Thymus (tissue), 11 donors: ENCODE measurements around the gene GASK1B. TPM values are rescaled to one million over a fixed set of nuclear protein-coding genes. Genes with fewer than 3 reads are reported as not detected.

Source experiments
- DNase-seq, 9 donors: peaks; one replicate each; pipeline ENCODE4 v3.0.0-alpha.2; 2013; ENCODE audit warnings: low spot score in 9 of 9, low read depth in 6 of 9, missing footprints in 1 of 9
- H3K27ac ChIP-seq, 2 donors: one replicate each; pipeline ENCODE4 v1.5.1; 2013; ENCODE audit warnings: control low read depth in 1 of 2, low read depth in 1 of 2, low read length in 1 of 2, mild to moderate bottlenecking in 1 of 2, moderate library complexity in 1 of 2
- H3K27me3 ChIP-seq, 2 donors: one replicate each; pipeline ENCODE4 v1.5.1; 2013; ENCODE audit warnings: low read length in 1 of 2; ENCODE audit not compliant: control insufficient read depth in 2 of 2, insufficient read depth in 1 of 2
- H3K36me3 ChIP-seq, 2 donors: one replicate each; pipeline ENCODE4 v1.5.1; 2013; ENCODE audit warnings: low read length in 1 of 2, mild to moderate bottlenecking in 1 of 2, moderate library complexity in 1 of 2; ENCODE audit not compliant: control insufficient read depth in 2 of 2, insufficient read depth in 2 of 2
- H3K4me1 ChIP-seq, 2 donors: one replicate each; pipeline ENCODE4 v1.5.1; 2013; ENCODE audit warnings: low read length in 2 of 2; ENCODE audit not compliant: control insufficient read depth in 2 of 2, insufficient read depth in 2 of 2
- H3K4me3 ChIP-seq, 2 donors: one replicate each; pipeline ENCODE4 v1.5.1; 2013; ENCODE audit warnings: low read length in 2 of 2, control low read depth in 1 of 2, mild to moderate bottlenecking in 1 of 2
- H3K9me3 ChIP-seq, 2 donors: one replicate each; pipeline ENCODE4 v1.5.1; 2013; ENCODE audit warnings: low read length in 1 of 2, mild to moderate bottlenecking in 1 of 2; ENCODE audit not compliant: control insufficient read depth in 2 of 2, insufficient read depth in 1 of 2
- WGBS: extraction: QIAGEN DNeasy Blood & Tissue Kit; methylation state at CpG from one replicate; pipeline ENCODE4 v1.1.7; 2013; 5-methylcytosine and 5-hydroxymethylcytosine counted together
- polyA plus RNA-seq: library from polyadenylated mRNA; stranded (reverse); fragments of 200-250 nt; gene quantifications from one replicate; pipeline ENCODE4 v1.2.3, GENCODE V29; 2013
- total RNA-seq: library from RNA; stranded (reverse); fragments of 120-200 nt; gene quantifications from one replicate; pipeline ENCODE4 v1.2.4, GENCODE V29; 2013
- donor health status: healthy.

Gene GASK1B
- total and polyA plus RNA-seq, 2 donors = 3.5 to 5.7 TPM

GRCh38 chr4:158170691-158171561 is 1.9 kb downstream of the GASK1B start:
- no peaks in the 10 kb centered on the region for H3K36me3 ChIP-seq
- no peaks in the 10 kb centered on the region for H3K9me3 ChIP-seq
- peaks cover 9 to 34% of the 10 kb centered on the region in 2 donors for H3K27me3 ChIP-seq
- 17% methylated on average over 42 of the region's 42 CpGs for WGBS
- DNase-seq = no peak
- H3K27ac ChIP-seq = no peak overlapping the region
- no peak overlapping the region for H3K4me3 ChIP-seq
- H3K4me1 ChIP-seq = no peaks in the 10 kb centered on the region

GRCh38 chr4:158169931-158170690 is 2.7 kb downstream of the GASK1B start:
- WGBS = 19% methylated on average over 18 of the region's 18 CpGs
- no peak overlapping the region for H3K4me3 ChIP-seq
- H3K36me3 ChIP-seq = no peaks in the 10 kb centered on the region
- H3K27me3 ChIP-seq = peaks cover 9 to 34% of the 10 kb centered on the region in 2 donors
- peak overlapping the region in 1 of 2 donors; percentile 26 for H3K27ac ChIP-seq
- no peak for DNase-seq
- no peaks in the 10 kb centered on the region for H3K4me1 ChIP-seq
- no peaks in the 10 kb centered on the region for H3K9me3 ChIP-seq

- no peak overlapping the region for H3K27ac ChIP-seq
- H3K4me1 ChIP-seq = no peaks in the 10 kb centered on the region
- no peaks in the 10 kb centered on the region for H3K9me3 ChIP-seq
- DNase-seq = no peak
- WGBS = 20% methylated on average over 3 of the region's 3 CpGs
- H3K36me3 ChIP-seq = no peaks in the 10 kb centered on the region
- H3K4me3 ChIP-seq = no peak overlapping the region
- peaks cover 9 to 34% of the 10 kb centered on the region in 2 donors for H3K27me3 ChIP-seq
These were observed 3.3 kb downstream of the GASK1B start for GRCh38 chr4:158169506-158169905.

GRCh38 chr4:158168606-158169005 is 4.2 kb downstream of the GASK1B start:
- no peak for DNase-seq
- H3K9me3 ChIP-seq = no peaks in the 10 kb centered on the region
- H3K4me3 ChIP-seq = no peak overlapping the region
- no peaks in the 10 kb centered on the region for H3K36me3 ChIP-seq
- no peak overlapping the region for H3K27ac ChIP-seq
- H3K27me3 ChIP-seq = peaks cover 9 to 34% of the 10 kb centered on the region in 2 donors
- WGBS = 90% methylated on average over 5 of the region's 5 CpGs
- H3K4me1 ChIP-seq = no peaks in the 10 kb centered on the region

GRCh38 chr4:158166701-158167100 is 6.1 kb downstream of the GASK1B start:
- Histone ChIP-seq H3K4me3 (no peak overlapping the region), H3K27ac (no peak overlapping the region), H3K9me3 (no peaks in the 10 kb centered on the region), H3K4me1 (no peaks in the 10 kb centered on the region), H3K27me3 (peaks cover 9 to 23% of the 10 kb centered on the region in 2 donors), H3K36me3 (no peaks in the 10 kb centered on the region)
- 84% methylated on average over 2 of the region's 2 CpGs for WGBS
- no peak for DNase-seq

- Histone ChIP-seq H3K4me3 (no peak overlapping the region), H3K27ac (no peak overlapping the region), H3K36me3 (no peaks in the 10 kb centered on the region), H3K4me1 (no peaks in the 10 kb centered on the region), H3K9me3 (no peaks in the 10 kb centered on the region), H3K27me3 (peaks cover 0 to 6% of the 10 kb centered on the region in 2 donors)
- WGBS = 90% methylated on average over 3 of the region's 3 CpGs
- no peak for DNase-seq
These were observed 8.0 kb downstream of the GASK1B start for GRCh38 chr4:158164768-158165213.

- no peak overlapping the region for H3K4me3 ChIP-seq
- no peaks in the 10 kb centered on the region for H3K4me1 ChIP-seq
- H3K27ac ChIP-seq = no peak overlapping the region
- H3K9me3 ChIP-seq = no peaks in the 10 kb centered on the region
- DNase-seq = no peak
- 81% methylated on average over 10 of the region's 10 CpGs for WGBS
- H3K36me3 ChIP-seq = no peaks in the 10 kb centered on the region
- H3K27me3 ChIP-seq = no peaks in the 10 kb centered on the region
These were observed 8.7 kb downstream of the GASK1B start for GRCh38 chr4:158163941-158164767.

GRCh38 chr4:158162631-158163030 is 10.2 kb downstream of the GASK1B start:
- DNase-seq = no peak
- Histone ChIP-seq H3K4me1 (no peaks in the 10 kb centered on the region), H3K4me3 (no peak overlapping the region), H3K9me3 (no peaks in the 10 kb centered on the region), H3K36me3 (no peaks in the 10 kb centered on the region), H3K27me3 (no peaks in the 10 kb centered on the region), H3K27ac (no peak overlapping the region)
- WGBS = 96% methylated on average over 5 of the region's 5 CpGs
